ENCODE results near the gene HOXA5. TPM values are rescaled to one million over a fixed set of nuclear protein-coding genes. Genes with fewer than 3 reads are reported as not detected.

HOXA5 gene
- total RNA-seq, 1 donor from 2014 or later, result not detected

- intact Hi-C loops (cut with micrococcal nuclease), result no loop called here
These were observed 21.2 kb downstream of the HOXA5 start for GRCh38 chr7:27122077-27122910.

- intact Hi-C loops (cut with micrococcal nuclease), result no loop called here
These were observed 21.8 kb downstream of the HOXA5 start for GRCh38 chr7:27121684-27122076.

GRCh38 chr7:27119412-27119911, 24.0 kb downstream of the HOXA5 start:
- intact Hi-C loops (cut with micrococcal nuclease), result no loop called here

- intact Hi-C loops (cut with micrococcal nuclease), result no loop called here
These were observed 24.9 kb downstream of the HOXA5 start for GRCh38 chr7:27118580-27118979.

DNA sequence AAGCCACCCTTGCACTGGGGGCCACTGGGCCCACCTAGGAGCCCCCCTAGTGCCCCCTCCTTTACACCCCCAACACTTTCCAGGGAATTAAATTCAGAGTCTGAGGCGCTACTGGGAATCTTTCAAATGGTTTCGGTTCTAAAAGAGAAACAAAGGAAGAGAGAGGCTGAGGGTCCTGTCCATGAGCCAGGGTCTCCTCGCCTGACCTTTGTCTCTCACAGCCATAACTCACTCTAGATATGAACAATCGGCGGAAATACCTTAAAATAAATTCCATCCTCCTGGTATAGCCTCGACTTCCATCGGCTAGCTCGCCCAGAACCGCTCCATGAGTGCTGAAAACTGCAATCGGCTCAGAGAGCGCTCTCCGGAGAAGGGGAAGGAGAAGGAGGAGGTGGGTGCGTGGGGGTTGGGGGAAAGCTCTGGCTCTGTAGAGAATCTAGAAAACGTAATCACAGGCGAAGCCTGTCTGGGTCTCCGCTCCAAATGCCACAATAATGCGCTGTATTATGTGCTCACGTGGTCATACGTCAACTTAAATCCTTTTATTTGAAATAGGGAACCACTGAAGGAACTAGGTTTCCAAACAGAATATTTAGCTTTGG, 25.5 kb downstream of the HOXA5 start:
- intact Hi-C loops (cut with micrococcal nuclease), result no loop called here

- intact Hi-C loops (cut with micrococcal nuclease), result no loop called here
These were observed 26.3 kb downstream of the HOXA5 start for GRCh38 chr7:27116962-27117886.

GRCh38 chr7:27116031-27116961, 27.2 kb downstream of the HOXA5 start:
- intact Hi-C loops (cut with micrococcal nuclease), result no loop called here

DNA sequence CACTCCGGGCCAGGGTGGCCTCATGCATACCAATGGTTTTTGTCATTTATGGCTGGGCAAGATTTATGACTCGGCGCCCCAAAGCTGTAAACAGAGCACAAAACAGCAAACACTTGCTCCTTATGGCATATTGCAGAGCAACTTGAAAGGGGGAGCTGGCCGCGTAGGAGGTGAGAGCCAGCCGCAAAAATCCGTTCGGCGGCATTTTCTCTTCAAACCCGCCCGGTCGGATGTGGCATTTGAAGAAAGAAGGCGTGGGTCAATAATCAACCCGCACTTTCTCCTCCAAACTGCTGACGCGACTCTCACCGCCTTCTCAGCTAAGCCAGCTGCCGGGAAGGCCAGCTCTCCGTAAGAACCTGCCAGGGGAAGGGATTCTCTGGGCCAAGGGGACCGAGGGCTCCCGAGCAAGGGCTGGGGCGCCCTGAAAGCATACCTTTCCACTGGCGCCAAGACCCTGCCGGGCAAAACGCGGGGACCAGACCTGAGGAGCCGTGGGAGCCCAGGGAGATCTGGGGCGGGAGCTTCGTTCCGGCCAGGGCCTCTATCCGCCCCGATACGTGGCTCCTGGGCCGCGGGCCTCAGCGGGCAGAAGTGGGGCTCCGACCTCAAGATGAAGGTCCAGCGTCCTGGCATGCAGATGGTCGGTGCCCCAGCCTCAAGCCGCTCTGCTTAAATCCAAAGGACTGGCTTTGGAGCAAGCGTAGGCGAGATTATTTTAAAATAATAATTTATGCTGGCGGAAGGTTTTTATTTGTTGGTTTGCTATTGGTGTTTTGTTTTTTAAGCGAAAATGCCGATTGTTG, 28.1 kb downstream of the HOXA5 start:
- intact Hi-C loops (cut with micrococcal nuclease), result no loop called here

DNA sequence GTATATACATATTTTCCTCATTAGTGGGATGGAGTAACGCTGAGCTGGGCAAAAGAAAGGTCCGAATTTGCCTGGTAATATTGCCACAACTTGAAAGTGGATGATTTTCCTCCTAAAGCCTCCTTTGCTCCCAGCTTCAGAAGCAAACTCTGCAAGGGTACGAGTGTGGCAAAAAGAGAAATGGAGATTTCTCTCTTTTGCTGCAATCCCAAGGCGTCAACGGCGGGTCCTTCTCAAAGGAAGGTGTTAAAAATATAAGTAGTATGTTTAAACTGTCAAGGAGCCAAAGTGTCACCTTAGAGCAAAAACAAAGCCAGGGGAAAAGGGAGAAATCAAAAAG, 28.6 kb downstream of the HOXA5 start:
- intact Hi-C loops (cut with micrococcal nuclease), result no loop called here

DNA sequence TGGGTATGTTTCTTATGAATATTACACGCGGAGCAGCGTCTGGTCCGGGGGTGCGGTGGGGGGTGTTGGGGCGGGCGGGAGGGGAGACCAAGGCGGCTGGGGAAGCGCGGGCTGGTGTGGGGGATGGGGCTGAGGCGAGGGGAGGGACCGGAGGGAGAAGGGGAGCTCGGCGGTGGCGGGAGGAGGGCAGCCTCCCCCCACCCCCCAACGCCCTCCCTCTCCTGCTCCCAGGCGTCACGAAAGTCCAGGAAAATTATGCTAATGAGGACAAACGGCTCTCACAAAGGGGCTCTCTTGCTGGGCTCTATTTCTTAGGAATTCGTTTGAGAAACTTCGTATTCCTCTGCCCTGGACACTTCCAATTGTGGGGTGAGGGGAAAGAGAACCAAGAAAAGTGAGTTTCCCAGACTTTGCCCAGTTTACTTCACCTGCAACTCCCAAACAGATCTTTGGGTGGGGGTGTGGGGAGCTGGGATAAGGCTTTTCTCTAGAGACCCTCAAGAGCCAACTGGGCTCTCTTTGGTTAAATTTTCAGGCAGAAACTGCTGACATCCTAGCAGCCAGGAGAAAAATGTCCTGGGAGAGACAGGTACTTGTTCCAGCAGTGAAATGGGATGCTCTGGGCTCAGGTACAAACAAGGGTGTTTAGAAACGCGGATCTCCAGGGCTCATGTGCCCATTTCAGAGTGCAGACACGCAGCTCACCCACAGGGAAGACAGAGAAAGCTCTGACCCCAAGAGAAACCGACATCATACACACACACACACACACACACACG, 29.3 kb downstream of the HOXA5 start:
- intact Hi-C loops (cut with micrococcal nuclease), result no loop called here

DNA sequence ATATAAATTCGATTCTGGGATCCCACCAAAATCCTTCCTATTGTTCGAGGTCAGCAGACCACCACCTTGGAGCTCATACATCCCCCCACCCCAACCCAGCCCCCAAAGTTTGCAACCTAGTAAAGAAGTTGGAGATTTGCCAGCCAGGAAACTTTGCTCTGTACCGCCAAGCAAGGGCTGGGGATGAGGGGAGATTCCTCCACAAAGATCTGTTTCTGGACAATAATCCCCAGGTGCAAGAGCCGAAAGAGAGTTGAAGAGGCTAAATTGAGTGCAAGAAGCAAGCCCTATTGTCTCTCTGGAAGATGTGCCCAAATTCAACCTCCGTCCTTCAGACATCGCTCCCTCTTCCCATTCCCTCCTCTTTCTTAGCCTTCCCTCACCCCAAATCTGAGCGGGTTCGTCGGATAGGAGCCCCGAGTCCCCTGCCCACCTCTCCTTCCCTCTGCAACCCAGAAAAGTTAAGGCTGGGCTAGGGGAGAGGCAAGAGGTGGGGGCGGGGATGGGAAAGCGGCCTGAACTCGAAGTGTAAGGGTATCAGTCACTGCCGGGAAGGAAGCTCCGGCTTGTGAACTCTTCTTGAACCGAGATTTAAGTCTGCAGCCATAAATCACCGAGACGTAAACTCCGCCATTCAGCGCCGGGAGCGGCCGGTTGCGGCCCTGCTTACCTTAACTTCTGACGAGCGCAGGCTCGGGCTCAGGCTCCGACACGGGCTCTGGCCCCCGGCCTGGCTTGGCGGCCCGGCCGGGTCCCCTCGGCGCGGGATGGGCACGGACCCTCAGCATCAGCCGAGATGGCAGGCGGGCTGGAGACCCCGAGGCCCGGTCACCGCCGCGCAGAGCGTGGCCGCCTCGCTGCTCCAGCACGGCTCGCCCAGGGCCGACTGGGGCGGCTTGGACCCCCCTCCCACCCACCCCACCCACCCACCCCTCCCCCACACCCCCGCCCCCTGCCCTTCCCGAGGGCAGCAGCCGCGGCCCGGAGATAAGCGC, 30.2 kb downstream of the HOXA5 start:
- intact Hi-C loops (cut with micrococcal nuclease), result no loop called here

DNA sequence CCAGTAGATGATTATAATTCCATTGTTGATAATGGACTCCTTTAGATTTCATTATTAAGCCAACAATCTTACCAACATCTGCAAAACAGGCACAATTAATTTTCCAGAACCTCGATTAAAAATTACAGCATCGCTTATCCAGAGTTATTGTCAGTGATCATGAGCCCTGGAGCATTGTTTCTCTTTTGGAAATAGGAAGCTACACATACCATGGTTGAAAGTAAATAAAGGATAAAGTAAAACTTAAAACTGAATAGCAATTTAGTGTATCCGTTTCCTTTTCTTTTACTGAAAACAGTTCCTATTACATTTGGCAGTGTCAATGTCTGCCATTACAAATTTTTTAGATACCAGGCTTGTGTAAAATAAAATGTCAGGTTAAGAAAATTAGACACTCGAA, 31.1 kb downstream of the HOXA5 start:
- intact Hi-C loops (cut with micrococcal nuclease), result no loop called here

- intact Hi-C loops (cut with micrococcal nuclease), result no loop called here
These were observed 31.7 kb downstream of the HOXA5 start for GRCh38 chr7:27111751-27112277.

DNA sequence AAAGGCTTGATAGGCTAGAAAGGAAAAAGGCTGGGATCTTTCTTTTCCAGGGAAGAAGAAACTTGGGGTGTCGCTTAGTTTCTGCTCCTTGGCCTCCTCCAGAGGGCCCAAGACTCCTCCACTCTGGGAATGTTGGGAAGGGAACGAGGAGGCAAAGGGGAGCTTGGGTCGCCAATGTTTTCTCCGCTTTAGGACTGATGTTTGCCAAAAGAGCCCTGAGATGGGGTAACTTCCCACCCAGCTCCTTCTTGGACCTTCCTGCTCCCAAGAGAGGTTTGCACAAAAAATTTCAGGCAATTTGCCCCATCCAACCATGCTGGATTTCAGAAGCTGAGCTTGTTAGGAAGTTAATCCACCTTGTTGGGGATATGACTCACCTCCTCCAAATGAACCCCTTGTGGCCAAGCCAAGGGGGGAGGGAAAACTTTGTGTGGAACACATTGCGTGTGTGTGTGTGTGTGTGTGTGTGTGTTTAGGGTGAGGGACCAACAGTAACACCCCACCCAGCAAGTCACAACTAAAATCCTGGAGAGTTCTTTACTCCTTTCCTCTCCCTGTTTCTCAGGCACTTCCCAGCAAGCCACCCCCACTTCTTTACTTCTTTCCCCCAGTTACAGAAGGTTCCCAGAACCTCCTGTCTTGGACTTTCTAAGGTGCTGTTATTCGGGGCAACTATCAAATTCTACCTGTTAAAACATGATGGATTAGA, 32.3 kb downstream of the HOXA5 start:
- intact Hi-C loops (cut with micrococcal nuclease), result no loop called here

- intact Hi-C loops (cut with micrococcal nuclease), result no loop called here
These were observed 33.1 kb downstream of the HOXA5 start for GRCh38 chr7:27110186-27111031.
